GM19438 (cell line): ENCODE results near the gene RABEP1.
A peak's percentile ranks its signal among the peaks of the same experiment; 100 is the strongest.
"Not testable (repeated sequence)": the region's sequence is repeated elsewhere in the genome, so short reads cannot be mapped to it uniquely, and the experiment has no call there.

Experiments used
- ATAC-seq: cut with Tn5 transposase; IDR thresholded peaks from one replicate; pipeline ENCODE4 v1.9.1; 2021; ENCODE audit warnings: low read depth; ENCODE audit not compliant: unreplicated experiment

RABEP1 gene

DNA sequence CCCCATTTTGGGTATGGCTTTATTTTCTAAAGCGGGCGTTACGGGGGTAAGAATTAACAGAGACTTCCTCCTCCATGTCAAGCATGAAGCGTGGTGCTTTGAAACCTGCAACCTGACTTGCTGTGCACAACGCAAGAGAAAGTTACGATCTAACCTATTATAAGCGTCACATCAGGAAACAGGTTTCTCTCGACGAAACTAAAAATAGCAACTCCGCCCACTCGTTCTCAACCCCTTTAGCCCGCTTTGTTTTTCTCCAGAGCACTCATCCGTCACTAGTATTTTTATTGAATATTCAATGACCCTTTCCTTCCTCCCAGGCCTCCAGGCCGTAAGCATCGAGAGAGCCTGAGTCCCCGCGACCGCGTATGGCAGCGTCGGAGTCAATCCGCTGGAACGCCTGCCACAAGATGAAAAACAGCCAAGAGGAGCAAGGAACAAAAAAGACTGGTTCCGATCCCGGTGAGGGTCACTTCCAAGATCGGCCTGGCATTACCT, 136.8 kb downstream of the RABEP1 start:
- peak; percentile 38 for ATAC-seq

DNA sequence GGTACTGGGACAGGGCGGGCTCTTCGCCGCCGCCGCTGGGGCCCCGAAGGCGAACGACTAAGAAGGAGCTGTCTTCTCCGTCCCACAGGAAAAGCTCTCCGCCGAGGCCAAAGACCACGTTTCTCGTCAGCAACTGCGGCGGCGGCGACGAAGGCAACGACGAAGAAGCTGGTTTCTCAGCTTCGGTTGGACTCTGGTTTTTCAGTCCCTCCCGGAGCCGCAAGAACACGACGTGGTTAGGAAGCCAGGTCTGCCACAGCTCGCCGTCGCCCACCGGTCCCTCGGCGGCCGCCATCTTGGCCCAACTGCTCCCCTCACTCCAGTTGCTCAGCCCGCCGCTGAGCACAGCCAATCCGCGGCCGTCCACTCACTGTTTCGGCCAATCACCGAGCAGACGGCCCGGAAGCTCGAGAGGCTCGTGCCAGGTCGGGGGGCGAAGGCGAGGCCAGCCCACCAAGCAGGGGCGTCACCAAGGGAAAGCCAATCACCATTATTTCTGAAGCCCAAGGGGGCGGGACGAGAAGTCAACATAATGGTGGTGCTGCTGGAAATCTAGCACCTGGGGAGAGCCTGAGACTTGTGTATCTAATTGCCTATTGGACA, 137.4 kb downstream of the RABEP1 start, which contains the start of gene NUP88:
Gene NUP88, minus strand, starts transcription at position 307 of the 603 bp plus-strand sequence. Its CDS starts 12 bp downstream, at position 295.
- ATAC-seq = peak; percentile 85

DNA sequence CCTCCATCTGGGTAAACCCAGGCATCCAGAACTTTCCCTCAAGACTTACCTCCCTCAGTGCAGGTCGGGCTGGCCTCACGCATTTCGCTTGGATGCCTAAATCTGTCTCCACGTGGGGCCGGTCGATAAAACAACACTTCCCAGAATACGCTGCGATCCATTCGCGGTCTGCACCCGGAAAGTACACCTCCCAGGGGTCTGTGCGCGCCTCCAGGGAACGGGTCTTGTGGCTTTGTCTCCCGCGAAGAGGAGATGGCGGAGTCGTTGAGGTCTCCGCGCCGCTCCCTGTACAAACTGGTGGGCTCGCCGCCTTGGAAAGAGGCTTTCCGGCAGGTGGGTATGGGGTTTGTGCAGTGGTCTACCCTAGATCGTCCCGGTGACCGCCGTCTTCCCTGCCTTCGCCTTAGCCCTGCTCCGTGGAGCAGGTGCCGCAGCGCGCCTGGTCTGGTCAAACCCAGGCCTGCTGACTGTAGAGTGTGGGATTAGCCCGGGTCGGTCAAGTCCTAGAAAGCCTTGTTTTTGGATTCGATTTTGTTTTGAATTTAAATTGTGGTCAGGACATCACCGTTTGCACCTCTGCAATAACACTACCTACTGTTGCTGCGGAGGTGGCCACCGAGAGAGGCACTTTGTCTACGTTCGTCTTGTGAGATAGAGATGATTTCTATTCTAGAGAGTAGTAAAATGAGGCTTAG, 138.0 kb downstream of the RABEP1 start, which contains the start of gene RPAIN:
Gene RPAIN, plus strand, starts transcription at position 224 of the 695 bp plus-strand sequence. Its CDS starts 29 bp downstream, at position 253.
- peak; percentile 59 for ATAC-seq

DNA sequence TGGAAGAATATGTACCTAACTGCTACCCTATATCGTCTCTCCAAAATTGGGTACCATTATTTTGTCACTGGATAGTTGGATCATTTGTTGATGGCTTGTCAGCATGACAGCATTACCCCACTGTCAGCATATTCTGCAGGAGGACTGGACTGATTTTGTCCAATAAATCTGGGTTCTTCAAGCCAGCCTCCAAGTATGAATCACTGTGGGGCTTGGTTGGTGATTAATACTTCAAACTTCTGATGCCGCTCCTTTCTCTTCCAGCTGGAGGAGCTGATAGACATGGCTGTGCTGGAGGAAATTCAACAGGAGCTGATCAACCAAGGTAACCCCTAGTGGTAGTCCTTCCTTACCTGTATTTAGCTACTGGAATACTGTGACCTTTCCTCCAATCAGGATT, 140.4 kb downstream of the RABEP1 start:
- ATAC-seq = no peak

DNA sequence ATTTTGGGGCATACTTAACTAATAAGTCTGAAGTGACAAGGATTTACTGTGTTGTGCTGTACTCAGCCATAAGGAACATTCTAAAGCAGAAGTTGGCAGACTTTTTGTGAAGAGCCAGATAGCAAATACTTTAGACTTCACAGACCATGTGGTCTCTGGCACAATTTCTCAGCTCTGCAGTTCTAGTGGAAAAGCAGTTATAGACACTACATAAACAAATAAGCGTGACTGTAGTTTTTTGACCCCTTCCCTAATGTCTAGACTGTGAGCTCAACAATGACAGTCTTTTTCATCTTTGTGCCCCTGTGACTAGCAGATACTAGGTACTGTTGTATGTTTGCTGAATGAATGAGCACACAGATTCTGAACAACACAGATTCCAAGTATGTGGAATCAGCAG, 142.8 kb downstream of the RABEP1 start:
- no peak for ATAC-seq

DNA sequence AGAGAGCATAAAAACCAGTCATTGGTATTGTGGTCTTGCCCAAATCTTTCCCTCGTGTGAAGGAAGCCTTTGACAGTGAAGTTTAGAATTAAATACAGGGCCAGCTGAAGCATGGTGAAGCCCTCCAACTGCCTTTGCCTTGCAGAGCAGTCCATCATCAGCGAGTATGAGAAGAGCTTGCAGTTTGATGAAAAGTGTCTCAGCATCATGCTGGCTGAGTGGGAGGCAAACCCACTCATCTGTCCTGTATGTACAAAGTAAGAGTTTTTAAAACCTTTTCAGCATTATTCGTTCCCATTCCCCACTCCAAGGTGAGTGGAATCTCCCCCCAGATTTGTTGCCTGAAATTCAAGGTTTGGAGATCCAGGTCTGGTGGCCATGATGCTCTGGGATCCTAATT, 143.7 kb downstream of the RABEP1 start:
- no peak for ATAC-seq

DNA sequence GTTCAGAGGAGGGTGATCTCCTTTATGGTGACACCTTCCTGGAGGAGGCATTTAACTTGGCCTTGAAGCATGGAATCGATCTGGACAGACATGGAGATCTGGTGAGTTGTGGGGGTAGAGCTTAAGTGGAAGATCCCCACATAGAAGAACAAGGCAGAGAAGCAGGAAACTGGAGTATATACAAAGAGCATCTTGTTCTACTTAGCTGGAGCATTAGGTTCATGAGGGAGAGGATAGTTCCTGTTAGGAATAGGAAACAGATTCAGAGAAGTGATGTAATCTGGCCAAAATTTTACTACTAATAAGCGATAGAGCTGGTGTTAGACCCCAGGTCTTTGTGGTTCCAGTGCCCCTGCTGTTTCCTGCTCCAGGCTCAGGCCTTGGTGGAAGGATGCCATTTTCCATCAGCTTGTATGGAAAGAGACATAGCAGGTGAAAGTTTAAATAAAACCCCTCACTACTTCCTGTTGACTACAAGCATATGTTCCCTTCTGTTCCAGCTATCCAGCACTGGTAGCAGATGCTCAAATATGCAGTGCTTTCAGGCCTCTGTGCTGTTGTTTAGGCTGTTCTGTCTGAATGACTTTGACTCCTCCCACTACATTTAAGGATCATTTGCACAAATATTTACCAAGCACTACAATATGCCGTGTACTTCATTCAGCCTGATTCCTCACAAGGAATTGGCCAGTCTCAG, 147.3 kb downstream of the RABEP1 start:
- no peak for ATAC-seq

DNA sequence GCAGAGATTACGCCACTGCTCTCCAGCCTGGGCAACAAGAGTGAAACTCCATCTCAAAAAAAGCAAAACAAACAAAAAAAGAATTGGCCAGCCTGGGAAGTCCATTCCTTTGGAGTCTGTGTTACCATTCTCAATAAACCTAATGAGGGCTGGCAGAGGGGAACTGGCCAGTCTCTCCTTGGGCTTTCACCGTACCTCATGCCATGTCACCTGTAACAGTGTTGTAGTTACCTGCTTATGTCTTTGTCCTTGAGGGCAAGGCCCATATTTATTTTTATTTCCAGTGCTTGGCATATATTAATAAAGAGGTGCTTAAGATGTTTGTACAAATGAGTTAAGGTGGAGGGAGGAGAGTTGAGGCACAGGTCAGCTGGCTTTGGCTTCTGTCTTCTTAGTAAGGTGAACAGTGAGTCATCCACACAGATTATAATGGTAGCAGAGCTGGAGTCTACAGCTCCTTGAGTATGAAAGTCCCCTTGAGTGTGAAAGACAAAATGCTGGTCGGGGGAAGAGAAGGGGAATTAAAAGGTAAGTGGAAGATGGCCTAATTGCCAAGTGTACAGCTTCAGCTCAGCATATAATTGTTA, 148.4 kb downstream of the RABEP1 start:
- no peak for ATAC-seq

DNA sequence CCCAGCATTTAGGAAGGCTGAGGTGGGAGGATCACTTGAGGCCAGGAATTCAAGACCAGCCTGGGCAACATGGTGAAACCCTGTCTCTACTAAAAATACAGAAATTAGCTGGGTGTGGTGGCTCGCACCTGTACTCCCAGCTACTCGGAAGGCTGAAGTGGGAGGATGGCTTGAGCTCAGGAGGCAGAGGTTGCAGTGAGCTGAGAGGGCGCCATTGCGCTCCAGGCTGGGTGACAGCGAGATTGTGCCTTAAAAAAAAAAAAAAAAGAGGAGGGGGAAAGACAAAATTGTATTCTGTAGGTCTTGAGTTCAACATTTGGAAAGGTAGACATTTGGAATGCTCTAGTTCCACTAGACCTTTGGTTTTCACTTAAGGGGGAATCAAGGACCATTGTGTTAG, 149.2 kb downstream of the RABEP1 start:
- not testable (repeated sequence) for ATAC-seq

DNA sequence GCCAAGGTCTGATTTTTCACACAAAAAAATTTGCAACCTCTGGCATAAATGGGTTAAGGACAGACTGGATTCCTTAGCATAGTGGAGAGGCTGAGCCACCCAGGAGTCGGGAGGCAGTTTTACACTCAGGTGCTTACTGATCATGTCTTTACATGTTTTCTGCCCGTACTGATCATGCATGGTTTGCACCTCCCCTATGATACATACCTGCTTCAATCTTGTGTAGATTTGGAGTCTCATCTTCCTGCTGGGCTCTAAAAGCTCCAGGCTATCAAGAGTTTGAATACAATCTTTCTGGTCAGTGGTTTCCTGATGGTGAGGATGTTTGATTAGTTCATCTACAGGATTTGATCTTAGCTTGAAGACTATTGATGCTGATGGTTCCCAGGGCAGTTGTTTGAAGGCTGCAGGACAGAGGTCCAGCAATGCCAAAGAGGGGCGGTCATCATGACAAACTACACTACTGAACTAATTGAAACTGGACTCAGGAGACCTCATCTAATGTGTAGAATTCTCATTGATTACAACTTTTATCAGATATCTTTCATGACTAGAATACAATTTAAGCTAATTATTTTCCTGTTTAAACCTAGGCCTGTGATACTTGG, 150.0 kb downstream of the RABEP1 start:
- no peak for ATAC-seq

DNA sequence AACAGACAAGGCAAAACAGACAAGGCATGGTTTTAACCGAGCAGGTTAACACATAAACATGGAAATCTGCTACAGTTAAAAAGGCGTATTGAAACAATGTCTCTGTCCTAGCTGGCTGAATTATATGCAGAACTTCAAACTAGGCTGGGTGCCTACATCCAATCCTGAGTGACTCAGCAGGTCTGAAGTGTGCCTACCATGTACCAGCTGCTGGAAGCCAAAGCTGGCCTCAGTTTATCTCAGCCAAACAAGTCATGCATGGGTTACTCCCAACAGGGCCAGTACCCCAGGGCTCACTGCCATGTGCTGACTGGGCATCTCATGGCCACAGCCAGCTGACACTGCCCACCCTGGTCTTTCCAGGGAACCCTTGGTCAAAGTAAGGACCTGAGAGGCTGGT, 152.9 kb downstream of the RABEP1 start:
- ATAC-seq = no peak
